Stomach (tissue), 4 donors: Measurements from ENCODE around the gene C1QTNF7.

Source experiments
- CTCF ChIP-seq, 7 experiments: fragments of 450-650 bp in 4 of 7; fragments of 200-600 bp in 3 of 7; sonication (generic) in 3 of 7; IDR thresholded peaks; one replicate each; pipeline ENCODE4 v1.5.1; 2016 to 2019; ENCODE audit warnings: antibody characterized with exemption in 7 of 7, control low read depth in 2 of 7, mild to moderate bottlenecking in 1 of 7
- EP300 ChIP-seq: sonication (generic); formaldehyde crosslinking; IDR thresholded peaks from one replicate; pipeline ENCODE4 v1.6.1; 2017; ENCODE audit warnings: antibody characterized with exemption
- POLR2A ChIP-seq, 4 donors: fragments of 450-650 bp; IDR thresholded peaks; one replicate each; pipeline ENCODE4 v1.6.1; 2016; ENCODE audit warnings: antibody characterized with exemption in 4 of 4, control low read depth in 2 of 4, mild to moderate bottlenecking in 1 of 4, moderate library complexity in 1 of 4
- POLR2AphosphoS5 ChIP-seq, 3 donors: sonication (generic); formaldehyde crosslinking; IDR thresholded peaks; one replicate each; pipeline ENCODE4 v1.6.1; 2016; ENCODE audit warnings: antibody characterized with exemption in 3 of 3

DNA sequence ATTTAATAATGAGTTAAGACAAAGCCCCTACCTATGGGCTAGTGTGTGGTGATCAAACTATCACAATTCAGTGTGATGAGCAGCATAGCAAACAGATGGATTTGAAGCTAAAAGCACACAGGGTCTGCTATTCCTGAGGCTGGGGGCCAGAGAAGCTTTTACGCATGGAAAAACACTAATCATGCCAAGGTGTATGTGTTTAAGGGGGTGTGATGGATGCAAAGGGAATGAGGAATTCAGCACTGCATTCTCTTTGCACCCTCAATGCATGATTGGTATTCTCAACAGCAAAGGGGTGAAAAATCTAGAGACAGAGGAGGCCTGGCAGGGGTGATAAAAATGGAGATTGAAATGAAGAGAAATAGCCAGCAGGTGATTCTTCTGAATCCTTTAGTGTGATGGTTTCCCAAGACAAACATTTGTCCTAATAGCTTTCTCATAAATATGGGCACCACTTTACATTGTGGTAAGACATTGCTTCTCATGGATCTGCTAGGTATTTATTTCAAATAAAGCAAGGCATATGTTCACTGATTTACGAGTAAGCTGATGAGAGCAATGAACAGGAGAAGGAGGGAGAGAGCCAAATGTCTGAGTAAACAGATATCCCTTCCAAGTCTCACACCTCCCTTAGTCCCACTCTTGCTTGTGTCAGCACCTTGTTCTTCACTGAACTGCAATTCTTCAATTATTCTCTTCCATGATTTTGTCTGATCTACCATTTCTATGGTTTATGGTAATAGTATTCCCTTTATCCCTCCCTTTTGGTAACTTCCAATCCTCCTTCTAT lies 15.7 kb downstream of the C1QTNF7 start:
- TF ChIP-seq POLR2AphosphoS5 (IDR thresholded peaks at IDR 0.05), result no peak
- TF ChIP-seq EP300, result no peak
- TF ChIP-seq CTCF (IDR thresholded peaks at IDR 0.05), result no peak
- TF ChIP-seq POLR2A (IDR thresholded peaks at IDR 0.05), result no peak
